Measurements from ENCODE around the gene AKAP6.

DNA sequence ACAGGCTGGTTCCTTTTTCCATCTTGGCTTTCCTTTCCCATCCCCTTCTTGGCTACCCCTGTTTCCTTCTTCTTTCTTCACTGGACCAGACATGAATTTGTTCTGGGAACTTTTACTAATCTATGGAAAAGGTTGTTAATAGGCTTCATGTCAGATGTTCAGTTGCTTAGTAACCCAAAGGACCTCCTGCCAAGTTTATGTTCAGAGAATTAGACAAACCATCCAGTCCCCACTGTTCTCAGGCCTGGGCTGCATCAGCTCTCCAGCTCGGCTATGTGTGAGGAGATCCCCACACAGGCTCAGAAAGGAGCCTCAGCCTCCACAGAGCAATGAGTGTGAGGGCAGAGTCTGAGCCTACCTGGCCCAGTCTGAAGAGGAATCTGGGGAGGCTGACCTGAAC lies 78.0 kb downstream of the AKAP6 start:
- TF ChIP-seq, protein P1, sequence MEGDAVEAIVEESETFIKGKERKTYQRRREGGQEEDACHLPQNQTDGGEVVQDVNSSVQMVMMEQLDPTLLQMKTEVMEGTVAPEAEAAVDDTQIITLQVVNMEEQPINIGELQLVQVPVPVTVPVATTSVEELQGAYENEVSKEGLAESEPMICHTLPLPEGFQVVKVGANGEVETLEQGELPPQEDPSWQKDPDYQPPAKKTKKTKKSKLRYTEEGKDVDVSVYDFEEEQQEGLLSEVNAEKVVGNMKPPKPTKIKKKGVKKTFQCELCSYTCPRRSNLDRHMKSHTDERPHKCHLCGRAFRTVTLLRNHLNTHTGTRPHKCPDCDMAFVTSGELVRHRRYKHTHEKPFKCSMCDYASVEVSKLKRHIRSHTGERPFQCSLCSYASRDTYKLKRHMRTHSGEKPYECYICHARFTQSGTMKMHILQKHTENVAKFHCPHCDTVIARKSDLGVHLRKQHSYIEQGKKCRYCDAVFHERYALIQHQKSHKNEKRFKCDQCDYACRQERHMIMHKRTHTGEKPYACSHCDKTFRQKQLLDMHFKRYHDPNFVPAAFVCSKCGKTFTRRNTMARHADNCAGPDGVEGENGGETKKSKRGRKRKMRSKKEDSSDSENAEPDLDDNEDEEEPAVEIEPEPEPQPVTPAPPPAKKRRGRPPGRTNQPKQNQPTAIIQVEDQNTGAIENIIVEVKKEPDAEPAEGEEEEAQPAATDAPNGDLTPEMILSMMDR (IDR thresholded peaks at IDR 0.05) = no peak
- no peak for TF ChIP-seq POLR2A (IDR thresholded peaks at IDR 0.05)

All from right lobe of liver (tissue), 4 donors.